DND-41 (cell line): ENCODE measurements around the gene MARCHF3.

ENCODE experiments used
- ATAC-seq: fragments of 200-7000 bp; cut with Tn5 transposase; 3 replicates; pipeline ENCODE4 v1.9.1; 2021; ENCODE audit warnings: low read depth; ENCODE audit not compliant: insufficient read depth
- DNase-seq: peaks from one replicate; pipeline ENCODE4 v3.0.0-alpha.2; 2020
- H2AFZ ChIP-seq: 2 replicates; pipeline ENCODE4 v1.6.0; 2012; ENCODE audit warnings: low read depth, low read length
- H3K27ac ChIP-seq: 2 replicates; pipeline ENCODE4 v1.5.1; 2012; ENCODE audit warnings: low read length, inconsistent platforms
- H3K27me3 ChIP-seq: fragments of 200-600 bp; sonication (generic); 2 replicates; pipeline ENCODE4 v1.6.0; 2012; ENCODE audit warnings: low read length, mild to moderate bottlenecking, inconsistent platforms; ENCODE audit not compliant: insufficient read depth, poor library complexity
- H3K36me3 ChIP-seq: 2 replicates; pipeline ENCODE4 v1.5.1; 2012; ENCODE audit warnings: low read length, inconsistent platforms; ENCODE audit not compliant: insufficient read depth
- H3K4me1 ChIP-seq: 2 replicates; pipeline ENCODE4 v1.5.1; 2012; ENCODE audit warnings: mild to moderate bottlenecking, low read length; ENCODE audit not compliant: insufficient read depth
- H3K4me2 ChIP-seq: 2 replicates; pipeline ENCODE4 v1.6.0; 2012; ENCODE audit warnings: mild to moderate bottlenecking, moderate library complexity, low read length, inconsistent platforms; ENCODE audit not compliant: insufficient read depth
- H3K4me3 ChIP-seq, 2 experiments: fragments of 200-600 bp in 1 of 2; shearing (Covaris generic) in 1 of 2; 2 replicates each; pipeline ENCODE4 v1.5.1; 2012 to 2016; ENCODE audit warnings: inconsistent platforms in 2 of 2, low read length in 2 of 2, mild to moderate bottlenecking in 2 of 2, low read depth in 1 of 2, moderate library complexity in 1 of 2
- H3K79me2 ChIP-seq: 2 replicates; pipeline ENCODE4 v1.6.0; 2012; ENCODE audit warnings: low read length, inconsistent platforms; ENCODE audit not compliant: insufficient read depth
- H3K9ac ChIP-seq: 2 replicates; pipeline ENCODE4 v1.6.0; 2012; ENCODE audit warnings: low read depth, mild to moderate bottlenecking, inconsistent platforms, low read length, moderate library complexity
- H3K9me3 ChIP-seq: 2 replicates; pipeline ENCODE4 v1.5.1; 2012; ENCODE audit warnings: low read length, moderate library complexity, mild to moderate bottlenecking, inconsistent platforms; ENCODE audit not compliant: insufficient read depth, severe bottlenecking
- H4K20me1 ChIP-seq: 2 replicates; pipeline ENCODE4 v1.6.0; 2012; ENCODE audit warnings: low read length; ENCODE audit not compliant: insufficient read depth
- EZH2 ChIP-seq: IDR thresholded peaks from 3 replicates; pipeline ENCODE4 v1.6.1; 2012; ENCODE audit warnings: borderline replicate concordance, low read depth, mild to moderate bottlenecking, moderate library complexity, low read length, inconsistent platforms; ENCODE audit not compliant: severe bottlenecking
- TF ChIP-seq, protein P1 (sequence below): IDR thresholded peaks from 2 replicates; pipeline ENCODE4 v1.5.1; 2012; ENCODE audit warnings: borderline replicate concordance, low read length, moderate library complexity, mild to moderate bottlenecking; ENCODE audit not compliant: poor library complexity, severe bottlenecking; ENCODE audit errors: extremely low read depth

The MARCHF3 gene

DNA sequence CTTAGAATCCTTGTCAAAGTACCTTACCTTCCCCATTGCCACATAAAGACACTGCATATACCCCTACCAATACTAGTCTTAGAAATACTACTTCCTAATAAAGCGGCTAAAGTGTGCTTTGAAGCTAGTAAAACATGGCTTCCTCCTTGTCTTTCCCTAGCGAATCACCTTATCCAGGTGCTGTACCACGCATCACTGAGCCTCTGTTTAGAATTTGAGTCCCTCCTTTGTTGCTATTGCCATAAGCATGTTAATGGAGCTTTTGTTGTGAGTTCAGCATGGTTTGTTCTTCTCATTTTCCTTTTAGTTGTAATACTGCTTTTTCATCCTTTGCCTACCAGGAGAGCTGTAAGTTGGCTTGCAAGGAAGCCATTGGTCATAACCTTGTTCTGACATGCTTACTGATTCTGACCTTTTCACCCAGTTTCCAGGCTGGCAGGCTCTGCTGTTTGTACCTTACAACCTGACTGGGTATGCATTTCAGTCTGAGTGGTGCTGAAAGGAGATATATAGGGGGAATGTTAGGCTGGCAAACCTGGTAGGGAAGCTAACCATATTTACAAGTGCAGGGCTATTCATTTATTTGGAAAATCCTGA lies 203.6 kb downstream of the MARCHF3 start:
- no peak overlapping the region for H3K4me2 ChIP-seq
- no peaks in the 10 kb centered on the region for H3K9me3 ChIP-seq
- no peak overlapping the region for H2AFZ ChIP-seq
- H3K27ac ChIP-seq = no peak overlapping the region
- H3K4me3 ChIP-seq = no peak overlapping the region
- no peak overlapping the region for H3K9ac ChIP-seq
- peaks cover 54% of the 10 kb centered on the region for H4K20me1 ChIP-seq
- H3K36me3 ChIP-seq = peaks cover 99% of the 10 kb centered on the region
- ATAC-seq (no peak), DNase-seq (no peak)
- no peaks in the 10 kb centered on the region for H3K27me3 ChIP-seq
- peaks cover 89% of the 10 kb centered on the region for H3K79me2 ChIP-seq
- no peaks in the 10 kb centered on the region for H3K4me1 ChIP-seq
- TF ChIP-seq EZH2 = no peak
- TF ChIP-seq, protein P1, sequence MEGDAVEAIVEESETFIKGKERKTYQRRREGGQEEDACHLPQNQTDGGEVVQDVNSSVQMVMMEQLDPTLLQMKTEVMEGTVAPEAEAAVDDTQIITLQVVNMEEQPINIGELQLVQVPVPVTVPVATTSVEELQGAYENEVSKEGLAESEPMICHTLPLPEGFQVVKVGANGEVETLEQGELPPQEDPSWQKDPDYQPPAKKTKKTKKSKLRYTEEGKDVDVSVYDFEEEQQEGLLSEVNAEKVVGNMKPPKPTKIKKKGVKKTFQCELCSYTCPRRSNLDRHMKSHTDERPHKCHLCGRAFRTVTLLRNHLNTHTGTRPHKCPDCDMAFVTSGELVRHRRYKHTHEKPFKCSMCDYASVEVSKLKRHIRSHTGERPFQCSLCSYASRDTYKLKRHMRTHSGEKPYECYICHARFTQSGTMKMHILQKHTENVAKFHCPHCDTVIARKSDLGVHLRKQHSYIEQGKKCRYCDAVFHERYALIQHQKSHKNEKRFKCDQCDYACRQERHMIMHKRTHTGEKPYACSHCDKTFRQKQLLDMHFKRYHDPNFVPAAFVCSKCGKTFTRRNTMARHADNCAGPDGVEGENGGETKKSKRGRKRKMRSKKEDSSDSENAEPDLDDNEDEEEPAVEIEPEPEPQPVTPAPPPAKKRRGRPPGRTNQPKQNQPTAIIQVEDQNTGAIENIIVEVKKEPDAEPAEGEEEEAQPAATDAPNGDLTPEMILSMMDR = no peak

DNA sequence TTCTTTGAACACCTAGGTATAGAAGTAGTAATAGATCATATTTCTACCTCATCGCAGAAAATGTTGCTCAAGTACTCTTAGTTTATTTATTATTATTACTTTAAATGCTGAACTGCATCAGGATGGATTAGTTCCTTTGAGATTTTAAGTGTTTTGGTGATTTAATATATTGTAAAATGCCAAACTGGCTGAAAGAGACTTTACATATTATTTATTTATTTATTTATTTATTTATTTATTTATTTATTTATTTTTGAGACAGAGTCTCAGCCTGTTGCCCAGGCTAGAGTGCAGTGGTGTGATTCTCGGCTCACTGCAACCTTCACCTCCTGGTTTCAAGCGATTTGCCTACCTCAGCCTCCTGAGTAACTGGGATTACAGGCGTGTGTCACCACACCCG lies 211.1 kb downstream of the MARCHF3 start:
- Histone ChIP-seq H3K36me3 (peaks cover 98% of the 10 kb centered on the region), H3K79me2 (peaks cover 86% of the 10 kb centered on the region), H3K4me1 (no peaks in the 10 kb centered on the region), H3K4me3 (no peak overlapping the region), H3K27ac (no peak overlapping the region), H3K9me3 (no peaks in the 10 kb centered on the region), H3K27me3 (no peaks in the 10 kb centered on the region), H2AFZ (no peak overlapping the region), H3K4me2 (no peak overlapping the region), H4K20me1 (peaks cover 46% of the 10 kb centered on the region), H3K9ac (no peak overlapping the region)
- no peak for DNase-seq
- no peak for ATAC-seq
- TF ChIP-seq, protein P1 = no peak
- no peak for TF ChIP-seq EZH2

DNA sequence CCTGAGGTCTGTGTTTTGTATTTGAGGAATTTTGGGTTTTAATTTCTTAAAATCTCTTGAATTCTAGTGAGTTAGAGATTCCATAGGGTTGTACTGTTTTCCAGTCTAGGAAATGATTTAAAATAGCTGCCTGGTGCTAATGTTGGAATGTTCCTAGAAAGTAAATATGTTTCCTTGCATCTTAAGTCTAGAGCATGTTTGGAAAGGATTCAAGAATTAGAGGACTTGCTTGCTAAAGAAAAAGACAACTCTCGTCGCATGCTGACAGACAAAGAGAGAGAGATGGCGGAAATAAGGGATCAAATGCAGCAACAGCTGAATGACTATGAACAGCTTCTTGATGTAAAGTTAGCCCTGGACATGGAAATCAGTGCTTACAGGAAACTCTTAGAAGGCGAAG lies 211.6 kb downstream of the MARCHF3 start:
- Histone ChIP-seq H3K4me2 (no peak overlapping the region), H3K27ac (no peak overlapping the region), H4K20me1 (peaks cover 47% of the 10 kb centered on the region), H2AFZ (no peak overlapping the region), H3K4me3 (no peak overlapping the region), H3K79me2 (peaks cover 86% of the 10 kb centered on the region), H3K27me3 (no peaks in the 10 kb centered on the region), H3K9ac (no peak overlapping the region), H3K9me3 (no peaks in the 10 kb centered on the region), H3K4me1 (no peaks in the 10 kb centered on the region), H3K36me3 (peaks cover 98% of the 10 kb centered on the region)
- DNase-seq (no peak), ATAC-seq (no peak)
- TF ChIP-seq EZH2 = no peak
- TF ChIP-seq, protein P1 = no peak
